GM12864 (cell line): Measurements from ENCODE around the gene GFER.

ENCODE experiments used
- DNase-seq: peaks from one replicate; pipeline ENCODE4 v3.0.0-alpha.2; 2011; ENCODE audit warnings: low read depth
- H3K4me3 ChIP-seq: 2 replicates; pipeline ENCODE4 v1.5.1; 2011; ENCODE audit warnings: mild to moderate bottlenecking, low read depth, low read length, control low read depth
- TF ChIP-seq, protein P1 (sequence below): IDR thresholded peaks from 2 replicates; pipeline ENCODE4 v1.5.1; 2011; ENCODE audit warnings: low read depth, mild to moderate bottlenecking, moderate library complexity, low read length, control low read depth, inconsistent platforms; ENCODE audit errors: missing control alignments

The GFER gene

DNA sequence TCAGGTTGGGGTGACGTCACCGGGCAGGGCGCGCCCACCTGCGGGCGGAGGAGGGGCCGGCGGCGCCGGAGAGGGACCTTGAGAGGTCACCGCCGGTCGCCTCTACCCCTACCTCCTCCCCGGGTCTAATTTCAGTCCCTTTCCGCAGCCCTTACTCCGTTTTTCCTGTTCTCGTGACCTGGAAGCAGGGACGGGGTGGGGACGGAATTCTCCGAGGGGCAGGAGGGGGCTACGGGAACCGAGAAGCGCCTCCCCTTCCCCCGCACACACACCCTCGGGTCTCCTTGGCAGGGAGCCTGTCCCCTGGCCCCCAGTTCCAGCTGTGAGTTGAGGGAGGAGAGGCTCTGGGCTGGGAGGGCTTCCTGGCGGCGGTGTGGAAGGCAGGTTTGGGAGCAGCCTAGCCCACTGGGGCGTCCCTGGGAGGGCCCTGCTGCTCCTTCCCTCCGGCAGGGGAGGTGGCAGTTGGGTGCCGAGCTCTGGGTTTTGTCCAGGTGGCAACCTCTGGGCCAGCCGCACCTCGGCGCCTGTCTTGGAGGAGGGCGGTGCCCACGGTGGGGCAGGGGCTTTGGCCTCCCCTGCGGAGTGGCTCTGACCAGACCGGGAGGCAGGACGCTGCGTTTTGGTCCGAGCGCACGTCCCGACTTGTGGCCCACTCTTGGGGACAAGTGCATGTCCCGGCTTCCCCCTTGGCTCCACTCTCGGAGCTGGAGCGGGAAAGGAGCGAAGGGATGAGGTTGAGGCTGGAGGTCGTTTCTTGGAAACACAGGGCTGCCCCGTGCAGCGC is 6.5 kb downstream of the GFER start:
- TF ChIP-seq, protein P1, sequence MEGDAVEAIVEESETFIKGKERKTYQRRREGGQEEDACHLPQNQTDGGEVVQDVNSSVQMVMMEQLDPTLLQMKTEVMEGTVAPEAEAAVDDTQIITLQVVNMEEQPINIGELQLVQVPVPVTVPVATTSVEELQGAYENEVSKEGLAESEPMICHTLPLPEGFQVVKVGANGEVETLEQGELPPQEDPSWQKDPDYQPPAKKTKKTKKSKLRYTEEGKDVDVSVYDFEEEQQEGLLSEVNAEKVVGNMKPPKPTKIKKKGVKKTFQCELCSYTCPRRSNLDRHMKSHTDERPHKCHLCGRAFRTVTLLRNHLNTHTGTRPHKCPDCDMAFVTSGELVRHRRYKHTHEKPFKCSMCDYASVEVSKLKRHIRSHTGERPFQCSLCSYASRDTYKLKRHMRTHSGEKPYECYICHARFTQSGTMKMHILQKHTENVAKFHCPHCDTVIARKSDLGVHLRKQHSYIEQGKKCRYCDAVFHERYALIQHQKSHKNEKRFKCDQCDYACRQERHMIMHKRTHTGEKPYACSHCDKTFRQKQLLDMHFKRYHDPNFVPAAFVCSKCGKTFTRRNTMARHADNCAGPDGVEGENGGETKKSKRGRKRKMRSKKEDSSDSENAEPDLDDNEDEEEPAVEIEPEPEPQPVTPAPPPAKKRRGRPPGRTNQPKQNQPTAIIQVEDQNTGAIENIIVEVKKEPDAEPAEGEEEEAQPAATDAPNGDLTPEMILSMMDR = no peak
- no peak for DNase-seq
- H3K4me3 ChIP-seq = peak overlapping the region; percentile 63

DNA sequence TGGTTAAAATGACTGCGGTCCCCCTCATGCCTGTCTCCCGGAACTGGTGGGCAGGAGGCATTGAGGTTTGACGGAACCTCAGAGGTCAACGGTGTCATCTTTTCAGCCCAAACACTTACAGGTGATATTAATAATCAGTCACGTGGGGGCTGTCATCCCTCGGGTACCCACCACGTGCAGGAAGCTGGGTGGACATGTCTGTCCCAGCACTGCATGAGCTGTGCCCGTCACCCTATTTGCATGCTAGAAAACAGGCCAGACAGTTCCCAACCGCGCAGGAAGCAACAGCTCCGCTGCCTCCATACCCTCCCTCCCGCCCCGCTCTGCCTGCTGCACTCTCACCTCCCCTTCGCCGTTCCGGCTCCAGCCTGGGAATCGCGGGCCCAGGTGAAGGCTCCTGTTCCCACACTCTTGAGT is 7.2 kb downstream of the GFER start:
- DNase-seq = peak; percentile 68
- peak overlapping the region; percentile 63 for H3K4me3 ChIP-seq
- TF ChIP-seq, protein P1 = no peak

DNA sequence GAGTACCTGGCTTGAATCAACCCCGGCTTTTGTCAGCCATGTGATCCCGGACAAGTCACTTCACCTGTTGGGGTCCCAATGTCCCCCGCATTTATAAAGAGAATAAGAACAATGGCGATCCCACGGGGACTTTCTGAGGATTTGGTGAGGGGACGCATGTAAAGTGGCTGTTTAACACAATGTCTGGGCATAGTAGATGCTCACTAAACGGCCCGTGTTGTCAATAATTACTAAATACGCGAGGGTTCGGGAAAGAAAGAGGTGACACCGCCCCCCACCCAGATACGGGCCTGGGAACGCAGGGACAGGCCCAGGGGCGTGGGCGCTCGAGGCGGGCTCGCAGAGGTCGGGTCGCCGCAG is 7.6 kb downstream of the GFER start:
- peak overlapping the region; percentile 52 for H3K4me3 ChIP-seq
- TF ChIP-seq, protein P1 = no peak

DNA sequence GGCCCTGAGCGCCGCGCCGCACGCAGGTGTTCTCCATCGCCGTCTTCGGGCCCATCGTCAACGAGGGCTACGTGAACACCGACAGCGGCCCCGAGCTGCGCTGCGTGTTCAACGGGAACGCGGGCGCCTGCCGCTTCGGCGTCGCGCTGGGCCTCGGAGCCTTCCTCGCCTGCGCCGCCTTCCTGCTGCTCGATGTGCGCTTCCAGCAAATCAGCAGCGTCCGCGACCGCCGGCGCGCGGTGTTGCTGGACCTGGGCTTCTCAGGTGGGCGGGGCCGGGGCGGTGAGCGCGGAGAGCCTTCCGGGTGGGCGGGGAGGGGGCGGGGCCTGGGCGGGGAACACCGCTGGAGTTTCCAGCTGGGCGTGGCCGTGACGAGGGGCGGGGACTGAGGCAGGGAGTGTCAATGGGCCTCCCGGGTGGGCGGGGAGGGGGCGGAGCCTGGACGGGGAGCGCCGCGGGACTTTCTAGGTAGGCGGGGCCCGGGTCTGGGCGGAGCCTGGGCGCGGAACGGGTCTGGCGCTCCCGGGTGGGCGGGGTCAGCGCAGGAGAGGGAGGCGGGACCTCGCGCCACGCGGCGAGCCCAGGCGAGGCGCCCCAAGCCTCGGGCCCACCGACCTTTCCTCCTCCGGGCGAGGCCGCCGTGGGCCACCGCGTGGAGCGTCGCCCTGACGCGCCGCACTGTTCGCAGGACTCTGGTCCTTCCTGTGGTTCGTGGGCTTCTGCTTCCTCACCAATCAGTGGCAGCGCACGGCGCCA is 8.1 kb downstream of the GFER start:
- peak; percentile 68 for DNase-seq
- H3K4me3 ChIP-seq = peak overlapping the region; percentile 52
- TF ChIP-seq, protein P1 = no peak

More for the DNA sequence above, 7.6 kb downstream of the GFER start:
- DNase-seq = no peak

DNA sequence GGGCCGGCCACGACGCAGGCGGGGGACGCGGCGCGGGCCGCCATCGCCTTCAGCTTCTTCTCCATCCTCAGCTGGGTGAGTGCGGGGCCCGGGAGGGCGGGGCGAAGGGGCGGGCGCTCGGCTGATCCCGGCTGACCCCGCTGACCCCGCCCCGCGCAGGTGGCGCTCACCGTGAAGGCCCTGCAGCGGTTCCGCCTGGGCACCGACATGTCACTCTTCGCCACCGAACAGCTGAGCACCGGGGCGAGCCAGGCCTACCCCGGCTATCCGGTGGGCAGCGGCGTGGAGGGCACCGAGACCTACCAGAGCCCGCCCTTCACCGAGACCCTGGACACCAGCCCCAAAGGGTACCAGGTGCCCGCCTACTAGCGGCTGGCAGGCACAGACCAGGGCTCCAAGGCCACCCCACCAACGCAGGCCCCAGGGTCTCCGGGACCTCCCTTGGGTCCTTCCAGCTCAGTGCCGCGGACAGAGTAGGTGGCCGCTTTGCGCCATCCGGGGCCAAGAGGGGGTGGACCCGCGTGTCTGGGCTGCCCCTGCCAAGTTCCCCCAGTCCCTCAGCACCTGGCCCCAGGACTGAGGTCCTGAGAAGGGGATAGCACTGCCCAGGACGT is 8.8 kb downstream of the GFER start:
- no peak for DNase-seq
- TF ChIP-seq, protein P1 = no peak
- H3K4me3 ChIP-seq = no peak overlapping the region

DNA sequence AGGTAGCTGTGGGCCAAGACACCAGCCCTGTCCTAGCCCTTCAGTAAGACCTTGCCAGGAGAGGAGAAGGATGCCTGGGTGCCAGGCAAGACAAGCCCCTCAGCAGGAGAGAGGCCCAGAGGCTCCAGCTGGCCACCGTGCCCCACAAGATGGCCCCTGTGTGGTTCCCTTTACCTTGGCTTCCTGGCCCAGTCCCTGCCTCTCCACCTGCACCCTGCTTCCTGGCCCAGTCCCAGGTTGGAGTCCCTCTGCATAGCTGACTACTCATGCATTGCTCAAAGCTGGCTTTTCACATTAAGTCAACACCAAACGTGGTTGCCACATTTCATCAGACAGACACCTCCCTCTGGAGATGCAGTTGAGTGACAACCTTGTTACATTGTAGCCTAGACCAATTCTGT is 9.7 kb downstream of the GFER start:
- no peak overlapping the region for H3K4me3 ChIP-seq
- DNase-seq = no peak
- TF ChIP-seq, protein P1 = no peak
